Measurements from ENCODE around the gene ULK4. TPM values are rescaled to one million over a fixed set of nuclear protein-coding genes. Genes with fewer than 3 reads are reported as not detected.

The ULK4 gene
- total and polyA plus RNA-seq, 9 of the 15 experiments (the other 6 are each of a cell fraction or from before 2014, with no cell fraction given), result 3.0 to 5.9 (median 3.5) TPM

DNA sequence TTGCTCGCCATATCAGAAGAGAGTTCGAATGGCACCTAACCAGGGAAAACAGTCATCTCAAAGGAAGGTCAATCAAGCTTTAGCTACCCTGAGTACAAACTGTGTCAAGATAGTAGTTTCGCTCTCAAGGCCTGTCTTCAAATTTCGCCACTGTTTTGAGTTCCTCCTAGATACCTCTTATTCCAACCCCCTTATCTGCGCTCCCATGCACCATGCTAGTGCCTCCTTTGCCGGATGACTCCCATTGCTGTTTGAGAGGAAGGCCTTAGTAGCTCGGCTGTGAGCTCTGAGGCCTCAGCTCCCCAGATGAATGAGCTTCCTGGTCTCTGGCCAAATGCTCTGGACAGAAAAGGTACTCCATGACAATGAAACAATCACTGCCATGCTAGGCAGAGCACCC lies 256.0 kb downstream of the ULK4 start (continued):
- TF ChIP-seq NR2C1 (IDR thresholded peaks at IDR 0.05) (no peak), NR2C1 (tag; IDR thresholded peaks at IDR 0.05) (no peak), ZNF384 (IDR thresholded peaks at IDR 0.05; ENCODE audit: low read depth, low read length) (no peak), GTF2E2 (tag; IDR thresholded peaks at IDR 0.05) (no peak), PRPF4 (IDR thresholded peaks at IDR 0.05; ENCODE audit: insufficient read depth, low read depth, low read length, poor library complexity, severe bottlenecking) (no peak), UBTF (IDR thresholded peaks at IDR 0.05; ENCODE audit: borderline replicate concordance in 1 of 2, low read depth in 2 of 2, low read length in 2 of 2) (peak; percentile 97; a peak in 3 of 4 replicates), KLF13 (tag; IDR thresholded peaks at IDR 0.05; ENCODE audit: borderline replicate concordance, low read depth) (no peak), CBFA2T3 (IDR thresholded peaks at IDR 0.05) (peak; percentile 72), PYGO2 (tag; IDR thresholded peaks at IDR 0.05) (no peak), HDAC3 (IDR thresholded peaks at IDR 0.05; ENCODE audit: borderline replicate concordance, partially characterized antibody) (no peak), ESRRB (CRISPR knock-in tag; IDR thresholded peaks at IDR 0.05; ENCODE audit: borderline replicate concordance) (no peak), RBM14 (IDR thresholded peaks at IDR 0.05; ENCODE audit: borderline replicate concordance, insufficient read depth, low read depth, low read length) (no peak), ZSCAN32 (CRISPR knock-in tag; IDR thresholded peaks at IDR 0.05) (no peak), BHLHE40 (IDR thresholded peaks at IDR 0.05; ENCODE audit: low read length) (no peak), CBX3 (IDR thresholded peaks at IDR 0.05; ENCODE audit: borderline replicate concordance in 1 of 2, low read length in 2 of 2) (peak in 1 of 2 experiments; percentile 36; a peak in 1 of 3 replicates), USF1 (CRISPR knock-in tag; IDR thresholded peaks at IDR 0.05) (no peak), L3MBTL2 (IDR thresholded peaks at IDR 0.05) (no peak), STAT5A (IDR thresholded peaks at IDR 0.05; ENCODE audit: borderline replicate concordance, low read length) (peak; percentile 39; the same call in 1 of the 2 replicates), SMARCA5 (IDR thresholded peaks at IDR 0.05) (no peak)

All from K562 (cell line).